HG03159 (cell line): ENCODE results near the gene SCN9A.
"Not testable (repeated sequence)": the region's sequence is repeated elsewhere in the genome, so short reads cannot be mapped to it uniquely, and the experiment has no call there.

Source experiments
- ATAC-seq: cut with Tn5 transposase; IDR thresholded peaks from one replicate; pipeline ENCODE4 v1.9.1; 2021; ENCODE audit warnings: mild to moderate bottlenecking, moderate library complexity; ENCODE audit not compliant: unreplicated experiment

SCN9A gene

DNA sequence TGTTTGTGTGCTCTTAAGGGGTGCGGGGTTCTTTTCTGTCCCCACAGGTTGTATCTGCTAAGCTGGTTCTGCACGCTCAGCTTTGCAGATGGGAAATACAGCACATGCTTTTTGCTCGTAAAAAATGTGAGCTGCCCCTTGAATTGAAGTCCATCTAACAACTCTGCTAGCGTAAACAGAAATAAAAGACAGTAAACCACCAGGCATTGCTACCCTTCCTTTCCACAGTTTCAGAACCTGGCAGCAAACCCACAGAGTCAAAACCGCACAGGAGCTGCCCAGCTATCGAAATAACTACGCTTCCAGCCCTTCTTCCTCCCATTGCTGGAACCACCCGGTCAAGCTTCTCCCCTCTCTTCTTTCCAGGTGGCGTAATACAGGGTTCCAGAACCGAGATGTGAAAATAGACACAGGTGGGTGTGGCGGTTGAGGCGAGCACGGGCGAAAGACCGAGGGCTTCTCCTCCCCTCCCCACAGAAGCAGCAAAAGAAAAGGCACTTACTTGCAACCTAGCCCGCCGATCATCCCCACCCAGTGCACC is 479 bp downstream of the SCN9A start:
- peak; percentile 37 for ATAC-seq

DNA sequence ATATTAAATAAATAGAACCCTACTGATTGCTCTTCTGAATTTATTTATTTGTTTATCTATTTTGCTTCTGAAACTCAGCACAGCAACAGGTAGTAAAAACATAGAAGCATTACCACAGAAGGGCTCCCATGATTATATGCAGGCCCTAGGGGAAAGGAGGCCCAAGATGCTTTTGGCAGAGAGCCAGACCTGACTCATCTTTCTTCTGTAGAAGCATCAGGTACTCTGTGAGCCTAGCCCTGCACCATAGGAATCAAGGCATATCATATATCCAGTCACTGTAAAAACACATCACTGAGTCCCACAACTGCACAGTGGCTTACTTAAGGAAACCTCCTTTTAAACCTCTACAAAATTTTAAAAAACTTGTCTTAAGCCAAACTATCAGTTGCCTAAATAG is 1.8 kb downstream of the SCN9A start:
- no peak for ATAC-seq

DNA sequence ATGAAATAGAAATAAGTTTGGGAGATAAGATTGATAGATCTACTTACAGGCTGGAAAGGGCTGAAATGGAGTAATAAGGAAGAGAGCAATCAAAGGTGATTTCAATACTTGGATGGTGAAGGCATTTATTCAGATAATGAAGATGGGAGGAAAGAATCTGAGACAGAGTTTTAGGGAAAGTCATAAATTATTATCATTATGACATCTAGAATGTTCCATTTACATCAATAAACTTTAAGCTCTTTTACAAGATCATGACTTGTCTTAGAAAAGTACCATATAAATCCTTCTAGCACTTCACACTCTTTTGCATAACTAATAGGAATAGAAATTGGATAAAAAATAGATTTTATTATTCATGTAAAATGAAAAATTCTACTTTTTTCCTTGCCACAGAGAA is 2.2 kb downstream of the SCN9A start:
- ATAC-seq = no peak

DNA sequence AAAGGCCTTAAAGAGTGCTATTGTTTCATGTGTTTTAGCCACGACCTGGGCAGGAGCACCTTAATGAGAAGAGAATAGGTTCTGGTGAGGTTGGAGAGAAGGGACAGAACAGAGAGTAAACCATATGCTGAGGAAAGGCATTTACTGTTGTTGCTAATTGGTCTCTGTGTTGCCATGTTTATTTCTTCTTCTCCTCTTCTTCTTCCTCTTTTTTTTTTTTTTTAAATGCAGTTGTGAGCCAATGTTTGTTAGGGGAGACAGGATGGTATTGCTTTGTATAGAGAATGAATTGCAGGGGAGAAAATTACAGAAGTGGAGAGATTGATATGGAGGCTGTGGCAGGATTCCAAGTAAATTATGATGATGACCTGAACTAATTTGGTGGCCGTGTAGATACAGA is 2.6 kb downstream of the SCN9A start:
- ATAC-seq = no peak

DNA sequence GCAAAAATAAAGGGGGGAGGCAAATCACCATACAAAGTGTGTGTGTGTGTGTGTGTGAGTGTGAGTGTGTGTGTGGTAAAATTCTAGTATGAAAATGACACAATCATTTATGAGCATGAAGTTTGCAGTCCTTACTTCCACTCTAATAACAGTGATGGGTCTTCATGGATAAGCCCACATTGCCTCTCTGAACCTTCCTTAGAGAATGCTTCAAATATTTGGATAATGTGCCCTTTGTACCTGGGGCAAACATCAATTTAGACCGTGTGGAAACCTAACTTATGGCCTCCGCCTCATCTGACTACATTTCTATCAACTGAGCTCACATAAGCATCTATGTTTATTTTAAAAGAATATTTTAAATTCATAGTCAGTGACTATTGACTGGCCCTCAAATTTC is 3.7 kb downstream of the SCN9A start:
- no peak for ATAC-seq

DNA sequence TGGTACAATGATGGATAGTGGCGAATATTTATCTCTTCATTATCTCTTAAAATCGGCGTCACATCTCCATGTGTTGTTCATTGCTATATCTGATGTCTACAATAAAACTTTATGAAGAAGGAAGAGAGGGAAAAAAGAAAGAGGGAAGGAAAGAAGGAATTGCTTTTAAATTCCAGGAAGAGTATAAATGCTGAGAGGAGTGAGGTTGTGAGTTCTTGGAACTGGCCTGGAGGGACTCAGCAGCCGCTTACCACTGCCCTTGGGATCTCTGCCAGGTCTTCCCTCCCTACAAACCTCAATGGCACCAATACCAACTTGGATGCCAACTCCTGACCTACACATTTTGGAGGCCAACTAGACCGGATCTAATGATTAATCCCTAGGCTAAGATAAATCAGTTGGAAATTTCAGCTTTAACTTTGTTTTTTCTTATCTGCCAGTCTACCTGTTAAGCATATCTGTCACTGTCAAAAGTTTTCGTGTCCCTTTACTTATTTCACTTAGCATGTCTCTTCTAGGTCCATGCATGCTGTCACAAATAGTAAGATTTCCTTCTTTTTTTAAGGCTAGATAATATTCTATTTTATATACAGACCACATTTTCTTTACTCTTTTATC is 9.8 kb downstream of the SCN9A start:
- no peak for ATAC-seq

DNA sequence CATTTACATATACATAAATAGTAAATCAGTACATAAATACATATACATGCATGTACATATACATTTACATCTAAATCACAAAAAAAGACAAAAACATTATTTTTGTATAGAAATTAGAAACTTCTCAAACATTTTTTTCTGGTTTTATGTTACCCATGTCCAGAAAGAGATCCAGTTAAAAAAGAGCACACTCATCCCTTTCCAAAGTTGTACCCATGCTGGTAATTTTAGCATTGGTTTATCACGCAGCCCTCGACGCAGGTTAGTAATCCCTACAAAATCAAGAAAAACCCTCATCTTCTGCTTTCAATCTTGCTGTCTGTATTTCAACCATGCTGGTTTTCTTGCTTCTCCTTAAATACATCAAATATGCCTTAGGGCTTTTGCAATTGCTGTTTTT is 10.5 kb downstream of the SCN9A start:
- no peak for ATAC-seq

DNA sequence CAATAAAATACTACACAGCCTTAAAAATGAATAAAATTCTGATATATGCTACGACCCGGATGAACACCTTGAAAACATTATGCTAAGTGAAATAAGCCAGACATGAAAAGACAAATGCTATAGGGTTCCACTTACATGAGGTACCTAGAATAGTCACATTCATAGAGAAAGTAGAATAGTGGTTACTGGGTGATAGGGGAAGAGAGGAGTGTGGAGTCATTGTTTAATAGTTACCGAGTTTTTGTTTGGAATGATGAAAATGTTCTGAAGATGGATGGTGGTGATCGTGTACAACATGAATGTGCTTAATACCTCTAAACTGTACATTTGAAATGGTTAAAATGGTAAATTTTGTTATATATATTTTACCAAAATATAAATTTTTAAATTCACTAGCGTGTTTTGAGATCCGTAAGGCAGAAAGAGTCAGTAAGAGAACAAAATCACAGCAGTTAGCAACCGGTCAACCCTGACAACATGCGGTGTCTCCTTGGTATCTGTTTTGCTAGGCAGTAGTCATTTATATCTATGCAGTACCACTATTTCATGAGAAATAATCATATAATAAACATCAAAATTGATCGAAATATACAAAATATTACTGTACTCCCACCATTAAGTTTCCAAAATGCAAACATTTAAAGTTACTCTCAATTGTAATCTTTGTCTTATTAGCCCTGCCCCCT is 11.1 kb downstream of the SCN9A start:
- no peak for ATAC-seq

DNA sequence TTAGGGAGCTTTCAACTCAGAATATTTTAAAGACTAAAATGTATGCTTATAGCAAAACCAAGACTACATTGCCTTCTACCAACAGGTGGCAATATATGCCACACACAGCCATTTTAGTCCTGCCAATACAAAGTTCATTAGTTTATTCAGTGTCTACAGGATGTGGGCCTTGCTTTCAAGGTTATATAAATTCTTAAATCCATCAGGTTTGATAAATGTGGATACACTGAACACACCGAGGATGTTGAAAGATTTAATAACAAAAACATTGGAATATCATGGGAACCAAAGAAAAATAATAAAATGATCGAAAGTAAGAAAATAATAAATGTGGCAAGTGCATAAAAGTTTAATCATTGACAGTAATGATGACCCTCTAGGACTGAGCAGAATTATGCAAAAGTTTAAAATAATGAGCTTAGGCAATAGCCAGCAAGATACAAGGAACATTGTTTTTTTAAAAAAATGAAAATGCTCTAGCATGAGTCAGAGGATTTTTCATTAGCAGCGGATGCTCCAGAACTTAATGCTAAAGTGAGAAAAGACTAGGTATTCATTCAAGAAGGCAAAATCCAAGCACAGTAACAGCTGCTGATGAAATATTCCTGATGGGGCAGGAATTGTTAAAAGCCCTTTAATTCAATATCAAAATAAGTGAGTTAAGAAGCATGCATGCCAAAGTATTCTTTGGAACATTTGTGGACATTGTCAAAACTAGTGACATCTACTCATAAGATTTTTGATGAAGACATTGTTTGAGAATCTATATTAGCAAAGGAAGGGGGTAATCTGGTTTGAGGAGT is 14.2 kb downstream of the SCN9A start:
- ATAC-seq = peak; percentile 73

DNA sequence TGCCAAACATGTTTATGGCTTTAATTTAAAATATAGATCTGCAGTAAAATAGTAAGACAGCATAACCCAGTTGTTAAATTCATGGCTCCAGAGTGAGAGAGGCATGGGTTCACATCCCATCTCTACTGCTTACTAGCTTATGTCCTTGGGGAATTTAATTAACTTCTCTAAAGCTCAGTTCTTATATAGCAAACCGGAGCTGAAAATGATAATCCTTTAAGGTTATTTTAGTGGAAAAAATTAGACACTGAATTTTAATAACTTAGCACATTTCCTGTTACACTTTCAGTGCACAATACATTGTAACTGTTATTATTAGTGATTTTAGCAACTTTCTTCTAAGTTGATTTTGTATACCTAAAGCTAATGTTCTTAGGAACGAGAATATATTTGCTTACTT is 14.8 kb downstream of the SCN9A start:
- ATAC-seq = no peak

DNA sequence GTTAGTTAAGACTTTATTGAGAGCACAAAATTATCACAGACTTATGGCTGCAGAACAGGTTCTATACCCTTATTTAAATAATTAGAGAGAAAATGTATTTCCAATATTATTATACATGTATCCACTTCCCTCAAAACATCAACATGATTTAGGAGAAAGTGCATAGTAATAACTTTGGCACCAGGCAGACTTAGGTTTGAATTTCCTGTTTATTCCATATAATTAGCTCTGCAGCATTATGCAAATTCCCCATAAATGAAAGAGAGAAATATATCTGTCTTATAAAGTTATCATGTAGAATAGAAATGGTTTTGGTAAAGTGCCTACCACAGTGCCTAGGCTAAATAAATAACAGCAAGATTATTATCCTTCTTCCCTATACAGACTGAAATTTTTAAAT is 15.3 kb downstream of the SCN9A start:
- no peak for ATAC-seq

DNA sequence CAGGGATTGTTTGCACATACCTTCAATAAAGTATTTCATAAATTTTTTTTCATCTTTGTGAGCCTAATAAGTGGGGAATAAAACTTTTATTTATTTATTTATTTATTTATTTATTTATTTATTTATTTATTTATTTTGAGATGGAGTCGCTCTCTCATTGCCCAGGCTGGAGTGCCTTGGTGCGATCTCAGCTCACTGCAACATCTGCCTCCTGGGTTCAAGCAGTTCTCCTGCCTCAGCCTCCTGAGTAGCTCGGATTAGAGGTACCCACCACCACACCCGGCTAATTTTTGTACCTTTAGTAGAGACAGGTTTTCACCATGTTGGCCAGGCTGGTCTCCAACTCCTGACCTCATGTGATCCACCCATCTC is 17.8 kb downstream of the SCN9A start:
- ATAC-seq = not testable (repeated sequence)

DNA sequence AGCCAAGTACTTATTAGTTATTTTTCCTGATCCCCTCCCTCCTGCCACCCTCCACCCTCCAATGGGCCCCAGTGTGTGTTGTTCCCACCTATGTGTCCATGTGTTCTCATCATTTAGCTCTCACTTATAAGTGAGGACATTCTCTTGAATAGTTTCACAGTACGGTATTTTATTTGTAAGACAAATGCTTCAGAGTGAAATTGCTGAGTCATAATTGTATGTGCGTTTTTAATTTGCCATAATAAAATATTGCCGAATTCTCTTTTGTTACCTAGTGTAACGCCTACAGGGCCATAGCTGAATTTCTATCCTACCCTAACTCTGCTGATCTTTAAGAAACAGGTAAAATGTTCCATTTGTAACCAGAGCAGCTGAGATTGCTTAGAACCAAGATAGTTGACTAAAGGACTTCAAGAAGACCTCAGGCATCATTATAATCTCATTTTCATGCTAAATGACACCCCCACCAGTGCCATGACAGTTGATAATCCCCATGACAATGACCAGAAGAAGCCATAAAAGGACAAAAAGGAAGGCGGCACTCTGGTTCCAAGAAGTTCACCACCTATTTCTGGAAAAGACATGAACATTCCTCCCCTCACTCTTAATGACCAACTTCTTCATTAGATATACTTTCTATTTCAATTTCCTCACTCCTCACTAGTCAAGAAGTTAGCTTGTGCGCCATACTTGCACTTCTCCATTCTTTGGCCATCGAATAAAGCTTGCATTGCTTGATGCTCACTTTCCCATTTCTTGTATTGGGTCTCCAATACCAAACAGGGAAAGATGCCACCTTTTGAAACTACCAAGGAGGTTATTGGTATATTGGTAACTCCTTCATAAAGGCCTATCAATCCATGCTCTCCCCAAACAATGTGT is 18.4 kb downstream of the SCN9A start:
- ATAC-seq = no peak

DNA sequence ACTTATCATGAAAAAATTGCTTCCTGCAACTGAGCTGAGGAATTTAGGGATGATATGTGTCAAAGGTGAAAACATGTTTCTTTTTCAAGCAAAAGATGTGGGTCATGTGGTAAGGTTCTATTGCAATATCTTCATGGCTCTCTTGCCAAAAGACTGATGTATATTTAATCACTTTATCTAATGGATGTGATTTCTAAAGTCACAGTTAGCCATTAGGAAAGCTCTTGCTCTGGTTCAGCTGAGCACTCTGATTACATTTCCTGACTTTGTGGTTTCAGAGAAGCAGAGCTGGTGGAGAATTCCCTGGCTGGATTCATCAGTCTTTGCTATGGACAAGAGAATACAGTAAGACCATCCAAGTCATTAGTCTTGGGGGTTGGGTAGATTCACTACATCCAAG is 24.4 kb downstream of the SCN9A start:
- ATAC-seq = no peak

DNA sequence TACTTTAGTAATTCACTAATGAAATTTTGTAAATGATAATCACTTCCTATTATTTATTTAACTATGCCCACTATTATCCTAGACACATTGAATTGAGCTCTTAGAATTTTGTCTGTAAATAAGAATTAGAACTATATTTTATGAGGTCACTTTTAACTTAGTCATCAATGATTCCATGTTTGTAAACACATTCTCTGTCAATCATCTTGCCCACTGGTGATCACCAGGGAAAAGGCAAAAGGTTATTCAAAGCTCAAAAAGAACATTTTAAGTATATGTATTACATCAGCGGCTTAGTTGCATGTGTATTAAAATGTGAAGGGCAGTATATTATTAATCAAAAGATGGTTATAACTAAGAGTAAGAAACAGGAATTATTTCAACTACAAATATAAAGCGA is 25.2 kb downstream of the SCN9A start:
- no peak for ATAC-seq

DNA sequence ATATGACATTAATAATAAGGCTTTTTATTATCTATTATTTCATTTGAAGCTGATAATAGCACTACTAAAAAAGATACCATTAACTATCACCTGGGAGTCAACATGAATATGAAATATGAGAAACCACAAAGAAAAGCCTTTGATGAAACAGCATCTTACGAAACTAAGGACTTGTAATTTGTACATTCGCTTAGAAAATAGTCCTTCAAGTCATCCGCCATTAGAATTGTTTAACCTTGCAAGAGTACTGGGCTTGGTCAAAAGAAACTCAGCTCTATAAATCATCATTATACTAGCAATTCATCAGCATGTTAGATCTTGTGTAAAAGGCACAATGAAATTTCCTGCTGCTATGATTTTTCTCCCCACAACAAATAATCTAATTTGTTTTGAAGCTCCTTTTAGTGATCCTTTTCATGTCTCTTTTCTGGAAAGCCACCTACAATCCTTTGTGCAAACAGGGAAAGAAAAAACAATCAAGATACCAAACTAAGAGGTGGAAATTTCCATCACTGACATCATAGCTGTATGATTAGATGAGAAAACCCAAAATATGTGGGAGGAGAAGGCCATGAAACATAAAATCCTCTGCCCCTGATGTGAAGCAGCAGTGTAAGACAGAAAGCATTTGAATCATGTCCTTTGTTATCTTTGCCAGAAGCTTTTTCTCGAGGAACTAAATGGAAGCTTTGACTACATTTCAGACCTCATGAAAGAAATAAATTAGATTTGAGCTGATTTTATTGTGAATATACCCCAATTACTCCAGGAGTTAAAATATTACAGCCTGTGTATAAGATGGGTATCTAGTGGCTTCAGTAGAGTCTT is 31.2 kb downstream of the SCN9A start:
- ATAC-seq = no peak

DNA sequence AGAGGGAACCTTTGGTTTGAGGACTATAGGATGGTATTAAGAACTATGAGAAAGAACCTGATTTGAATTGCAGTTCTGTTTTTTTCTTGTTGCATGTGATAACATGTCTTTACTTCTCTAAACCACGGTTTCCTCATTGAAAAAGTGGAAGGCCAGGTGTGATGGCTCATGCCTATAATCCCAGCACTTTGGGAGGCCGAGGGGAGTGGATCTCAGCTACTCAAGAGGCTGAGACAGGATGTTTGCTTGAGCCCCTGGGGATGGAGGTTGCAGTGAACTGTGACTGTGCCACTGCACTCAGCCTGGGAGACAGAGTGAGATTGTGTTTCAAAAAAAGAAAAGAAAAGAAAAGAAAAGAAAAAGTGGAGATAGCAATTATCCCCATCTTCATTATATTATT is 32.3 kb downstream of the SCN9A start:
- ATAC-seq = no peak

DNA sequence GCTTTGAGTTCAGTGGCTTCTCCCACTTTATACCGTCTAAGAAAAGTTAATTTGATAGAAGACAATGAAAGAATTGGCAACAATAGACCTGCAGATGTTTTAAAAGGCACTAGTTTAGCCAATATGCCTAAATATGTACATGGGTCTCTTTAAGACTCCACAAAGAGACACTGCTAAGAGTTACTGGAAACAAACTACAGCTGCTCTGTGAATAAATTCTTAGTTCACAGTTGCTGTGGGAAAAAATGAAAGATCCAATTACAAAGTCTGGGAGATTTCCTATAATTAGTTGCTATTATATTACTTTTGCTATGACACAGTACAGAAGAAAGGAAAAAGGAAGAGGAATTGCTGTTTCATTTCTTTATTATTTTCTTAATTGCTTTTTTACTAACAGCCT is 34.3 kb downstream of the SCN9A start:
- ATAC-seq = no peak

DNA sequence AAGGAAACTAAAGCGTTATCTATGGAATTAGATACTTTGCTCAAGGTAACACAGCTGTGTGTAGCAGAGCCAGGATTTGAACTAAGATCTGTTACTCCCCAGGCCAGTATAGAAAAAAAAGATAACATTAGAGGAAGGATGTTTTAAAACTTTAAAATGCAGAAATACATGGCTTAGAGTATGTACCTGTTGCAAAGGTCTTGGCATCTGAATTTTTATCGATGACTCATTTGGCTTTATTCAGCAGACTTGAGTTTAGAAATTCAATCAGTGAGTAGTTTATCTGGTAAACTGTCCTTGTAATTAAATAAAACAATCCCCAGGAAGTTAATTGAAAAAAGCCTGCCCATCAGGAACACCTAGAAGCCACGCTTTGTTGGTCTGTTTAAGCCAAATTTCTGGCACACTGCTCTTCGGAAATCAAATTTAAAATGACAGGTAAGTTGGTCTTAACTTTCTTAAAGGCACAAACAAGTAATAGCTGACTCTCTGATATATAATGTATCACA is 36.9 kb downstream of the SCN9A start:
- ATAC-seq = no peak

DNA sequence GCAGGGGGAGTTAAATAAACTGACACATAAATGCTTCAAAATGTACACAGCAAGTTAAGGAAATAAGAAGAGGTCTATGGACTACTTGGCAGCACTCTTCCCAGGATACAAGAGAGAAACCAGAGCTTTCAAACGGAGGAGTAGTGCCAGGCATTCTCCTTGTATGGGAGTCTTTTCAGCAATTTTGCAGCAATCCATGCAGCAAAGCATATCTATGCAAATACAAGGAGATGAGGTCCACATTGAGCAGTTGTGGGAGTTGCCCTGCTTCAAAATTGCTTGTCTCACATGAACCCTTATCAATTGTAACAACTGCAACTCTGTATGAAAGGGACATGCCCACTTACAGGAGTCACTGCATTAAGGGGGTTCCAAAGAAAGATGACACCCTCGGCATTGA is 37.8 kb downstream of the SCN9A start:
- no peak for ATAC-seq
